GM18870 (cell line): ENCODE data around the gene TIMM8A.

Experiments used
- ATAC-seq: cut with Tn5 transposase; IDR thresholded peaks from one replicate; pipeline ENCODE4 v1.9.1; 2021; ENCODE audit warnings: moderate library complexity; ENCODE audit not compliant: unreplicated experiment

TIMM8A gene, protein sequence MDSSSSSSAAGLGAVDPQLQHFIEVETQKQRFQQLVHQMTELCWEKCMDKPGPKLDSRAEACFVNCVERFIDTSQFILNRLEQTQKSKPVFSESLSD

DNA sequence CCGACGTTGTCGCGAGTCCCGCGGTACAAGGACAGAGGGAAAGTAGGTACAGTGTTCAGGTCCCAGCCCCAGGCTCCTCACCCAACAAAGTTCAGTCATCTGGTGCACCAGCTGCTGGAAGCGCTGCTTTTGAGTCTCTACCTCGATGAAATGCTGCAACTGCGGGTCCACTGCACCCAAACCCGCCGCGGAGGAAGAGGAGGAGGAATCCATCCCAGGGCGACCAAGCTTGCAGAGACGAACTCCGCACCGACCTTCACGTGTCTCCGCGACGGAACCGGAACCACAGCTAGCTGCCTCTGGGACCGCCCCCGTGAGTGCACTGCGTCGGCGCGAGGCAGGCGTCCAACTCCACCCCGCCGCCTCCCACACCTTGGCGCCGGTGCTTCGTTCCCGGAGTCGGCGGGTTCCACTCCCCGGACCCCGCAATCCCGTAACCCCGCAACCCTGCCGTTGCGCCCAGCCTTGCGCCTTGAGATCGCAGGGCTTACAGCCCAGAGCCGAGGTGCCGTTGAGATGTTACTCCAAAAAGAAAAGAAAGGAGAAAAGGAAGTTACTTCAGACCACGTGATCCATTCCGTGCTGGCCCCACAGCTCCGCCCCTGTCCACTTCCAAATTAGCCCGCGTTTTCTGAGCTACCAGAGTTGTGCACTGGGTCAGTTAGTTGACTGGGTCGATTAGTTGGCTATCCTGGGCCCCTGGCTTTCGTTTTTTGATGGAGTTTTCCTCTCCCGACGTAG is at the start of gene TIMM8A:
Gene TIMM8A, minus strand, starts transcription at position 291 of the 741 bp plus-strand sequence. Its CDS starts 78 bp downstream, at position 213.
- peak; percentile 93 for ATAC-seq

DNA sequence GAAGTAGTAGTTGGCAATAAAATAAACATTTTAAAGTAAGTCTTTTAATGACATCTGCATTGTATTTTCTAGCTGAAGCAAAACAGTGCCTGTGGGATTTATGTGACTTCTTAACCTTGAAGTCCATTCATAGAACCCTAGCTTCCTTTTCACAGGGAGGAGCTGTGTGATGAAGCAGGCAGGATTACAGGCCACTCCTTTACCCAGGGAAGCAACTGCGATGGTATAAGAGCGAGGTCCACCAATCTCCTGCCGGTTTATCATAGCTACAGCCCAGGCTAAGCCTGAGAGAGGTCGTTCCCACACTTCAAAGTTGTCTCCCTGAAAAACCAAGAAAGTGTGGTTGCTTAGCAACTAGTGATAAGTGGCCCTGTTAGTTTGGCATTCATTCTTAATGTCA is 49.2 kb upstream of the TIMM8A start:
- no peak for ATAC-seq

DNA sequence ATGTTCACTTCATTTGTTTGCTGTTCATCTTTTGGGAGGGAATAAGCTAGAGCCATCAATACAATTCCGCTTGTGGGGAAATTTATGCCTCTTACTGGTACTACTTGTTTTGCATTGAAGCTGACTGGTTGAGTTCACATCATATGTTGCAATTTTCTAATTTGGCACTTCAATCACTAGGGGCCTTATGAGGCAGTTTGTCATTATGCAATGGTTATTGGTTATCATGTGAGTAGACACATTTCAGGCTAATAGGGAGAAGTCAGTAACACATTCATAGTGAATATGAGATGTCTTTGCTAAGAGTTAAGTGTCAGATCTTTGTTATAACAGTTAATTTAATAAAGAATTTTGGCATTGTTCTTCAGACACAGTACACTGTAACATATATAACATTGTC is 47.2 kb upstream of the TIMM8A start:
- ATAC-seq: no peak

DNA sequence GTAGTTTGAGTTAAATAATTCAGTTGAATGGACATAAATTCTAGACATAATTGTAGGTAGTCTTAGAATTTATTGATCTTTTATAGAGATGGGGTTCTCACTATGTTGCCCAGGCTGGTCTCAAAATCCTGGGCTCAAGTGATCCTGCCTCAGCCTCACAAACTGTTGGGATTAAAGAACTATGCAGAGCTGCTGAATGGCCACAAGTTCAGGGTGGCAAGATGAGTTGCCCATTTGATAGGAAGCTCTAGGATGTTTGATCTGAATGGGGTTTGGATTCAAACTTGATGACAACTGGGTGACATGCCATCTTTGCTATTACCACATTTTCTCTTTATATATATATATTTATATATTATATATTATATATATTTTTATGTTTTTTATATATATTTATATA is 45.8 kb upstream of the TIMM8A start:
- ATAC-seq: no peak

DNA sequence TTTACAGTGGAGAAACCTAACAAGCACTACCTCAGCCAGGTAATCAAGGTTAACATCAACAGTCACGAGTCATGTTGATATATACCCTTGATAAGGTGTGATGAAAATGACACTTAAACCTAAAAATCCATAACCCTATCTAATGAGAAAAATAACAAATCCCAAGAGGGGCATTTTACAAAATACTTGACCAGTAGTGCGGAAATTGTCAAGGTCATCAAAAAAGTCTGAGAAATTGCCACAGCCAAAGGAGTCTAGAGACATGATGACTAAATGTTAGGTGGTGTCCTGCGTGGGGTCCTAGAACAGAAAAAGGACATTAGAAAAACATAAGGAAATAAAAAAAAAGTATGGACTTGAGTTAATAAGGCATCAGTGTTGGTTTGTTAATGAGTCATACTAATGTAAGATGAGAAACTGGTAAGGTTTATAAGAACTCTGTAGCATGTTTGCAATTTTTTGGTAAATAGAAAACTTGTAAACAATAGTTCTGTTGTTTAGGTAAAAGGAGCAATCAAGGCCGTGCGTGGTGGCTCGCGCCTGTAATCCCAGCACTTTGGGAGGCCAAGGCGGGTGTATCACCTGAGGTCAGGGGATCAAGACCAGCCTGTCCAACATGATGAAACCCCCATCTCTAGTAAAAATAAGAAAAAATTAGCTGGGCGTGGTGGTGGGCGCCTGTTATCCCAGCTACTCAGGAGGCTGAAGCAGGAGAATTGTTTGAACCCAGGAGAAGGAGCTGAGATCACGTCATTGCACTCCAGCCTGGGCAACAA is 45.2 kb upstream of the TIMM8A start:
- no peak for ATAC-seq

DNA sequence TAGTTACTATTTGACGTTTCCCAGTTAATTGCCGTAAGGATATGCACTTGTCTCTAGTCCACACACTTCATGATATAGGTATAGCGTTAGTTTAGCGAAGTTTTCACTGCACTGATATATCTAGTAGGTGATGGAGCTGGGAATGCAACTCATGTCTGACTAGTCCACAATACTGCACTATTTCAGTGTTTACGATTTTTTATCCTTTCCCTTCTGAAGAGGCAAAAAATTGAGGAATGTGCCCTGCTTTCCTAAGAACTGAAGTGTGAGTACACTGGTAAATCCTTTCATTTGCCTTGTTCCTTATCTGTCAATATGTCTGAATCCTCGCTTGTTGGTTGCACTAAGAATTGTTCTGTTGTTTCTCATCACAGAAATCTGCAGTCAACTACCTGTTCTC is 43.3 kb upstream of the TIMM8A start:
- no peak for ATAC-seq

DNA sequence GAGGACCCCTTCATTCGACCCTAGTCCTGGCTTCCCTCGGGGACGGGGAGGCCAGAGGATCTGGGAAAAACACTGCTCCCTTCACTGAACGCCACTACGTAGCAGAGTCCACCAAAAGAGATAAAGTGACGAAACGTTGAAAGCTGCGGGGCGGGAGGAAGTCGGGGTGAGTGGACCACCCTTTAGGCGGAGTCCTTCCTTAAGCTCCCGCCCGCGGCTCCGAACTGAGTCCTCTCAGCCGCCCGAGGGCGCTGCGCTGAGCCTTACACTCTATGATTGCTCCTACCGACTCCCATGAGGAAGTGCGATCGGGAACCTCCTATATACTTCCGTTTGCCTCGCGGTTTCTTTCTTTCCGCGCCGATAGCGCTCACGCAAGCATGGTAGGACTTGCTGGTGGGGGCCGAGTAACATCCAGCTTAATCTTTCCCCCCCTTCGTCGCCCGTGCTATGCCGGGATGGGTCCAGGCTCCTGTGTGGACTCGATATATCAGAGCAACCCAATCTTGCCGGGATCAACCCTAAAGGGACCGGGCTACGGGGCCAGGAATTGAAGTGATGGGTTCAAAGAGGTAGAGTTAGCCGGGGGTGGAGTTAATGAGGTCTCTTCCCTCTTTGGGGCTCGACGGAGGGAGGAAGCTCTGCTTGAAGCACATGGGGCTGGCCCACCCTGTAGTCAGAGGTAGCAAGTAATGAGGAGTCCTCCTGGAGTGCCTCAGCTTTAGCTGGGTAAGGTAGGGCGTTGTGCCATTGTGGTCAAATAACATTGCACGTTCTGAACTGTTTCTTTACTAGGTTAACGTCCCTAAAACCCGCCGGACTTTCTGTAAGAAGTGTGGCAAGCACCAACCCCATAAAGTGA is 42.4 kb upstream of the TIMM8A start, which contains the start of gene RPL36A:
Gene RPL36A, plus strand, starts transcription at position 348 of the 862 bp plus-strand sequence. Its CDS starts 33 bp downstream, at position 381.
- peak; percentile 69 for ATAC-seq

DNA sequence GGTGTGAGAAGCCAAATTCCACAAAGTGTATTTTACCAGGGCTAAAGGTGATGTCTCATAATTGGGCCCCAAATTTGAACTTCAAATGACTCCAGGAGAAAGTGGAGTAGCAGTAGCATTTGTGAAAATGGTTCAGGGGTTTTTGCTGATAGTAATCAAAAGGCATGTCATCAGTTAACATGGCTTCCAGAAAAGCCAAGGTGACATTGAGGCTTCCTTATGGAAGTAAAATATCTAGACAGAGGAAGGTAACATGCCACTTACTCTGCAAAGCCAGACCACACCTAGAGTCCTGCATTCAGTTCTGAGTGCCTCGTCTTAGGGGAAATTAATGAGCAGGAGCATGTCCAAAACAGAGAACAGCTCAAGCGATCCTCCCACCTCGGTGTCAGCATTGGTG is 40.1 kb upstream of the TIMM8A start:
- ATAC-seq: no peak

DNA sequence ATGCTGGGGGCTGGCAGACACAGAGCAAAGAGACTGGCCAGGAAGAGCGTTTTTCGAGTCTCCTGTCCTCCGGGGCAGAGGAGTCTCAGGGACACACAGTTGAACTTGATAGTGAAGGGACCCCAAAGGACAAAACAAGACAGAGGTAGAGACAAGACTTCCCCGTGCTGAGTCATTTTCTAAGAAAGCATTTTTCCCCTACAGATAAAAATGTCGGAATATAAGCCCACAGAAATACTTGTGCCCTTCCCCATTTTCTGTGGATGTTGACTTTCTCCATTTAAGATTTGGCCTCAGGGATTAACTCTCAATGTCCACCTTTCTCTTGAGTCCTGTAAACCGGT is 38.0 kb upstream of the TIMM8A start:
- ATAC-seq: no peak

DNA sequence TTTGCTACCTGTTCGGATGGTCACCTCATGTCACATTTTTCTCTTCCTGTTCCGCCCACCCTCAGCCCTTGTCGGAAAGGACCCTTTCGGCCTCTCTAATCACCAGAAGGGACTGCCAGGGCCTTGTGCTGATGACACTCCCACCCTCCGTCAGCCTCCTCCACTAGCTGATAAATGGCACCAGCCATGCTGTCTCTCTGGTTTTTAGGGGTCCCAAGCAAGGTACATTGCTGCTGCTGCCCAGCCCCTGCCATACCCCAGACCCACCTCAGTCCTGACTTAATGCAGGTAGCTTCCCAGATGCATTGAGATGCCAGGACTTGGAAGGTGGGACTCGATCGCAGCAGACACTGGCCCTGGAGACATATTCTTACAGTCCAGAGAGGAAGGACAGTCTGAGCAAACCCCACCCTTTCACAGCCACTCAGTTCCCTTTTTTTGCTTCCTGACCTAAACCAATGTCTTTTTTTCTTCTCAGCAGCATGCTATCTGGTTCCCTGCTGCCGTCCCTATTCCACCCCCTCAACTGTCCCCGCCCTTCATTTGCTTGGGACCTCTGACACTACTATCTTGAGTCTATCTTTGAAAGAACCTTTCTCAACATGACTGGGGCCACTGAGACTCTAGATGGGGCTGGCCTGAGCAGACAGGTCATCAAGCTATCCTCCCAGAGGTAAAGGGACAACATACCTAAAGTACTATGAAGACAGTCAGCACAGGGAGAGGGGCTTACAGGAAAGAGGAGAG is 37.4 kb upstream of the TIMM8A start, which contains the start of gene BTK:
Gene BTK, minus strand, starts transcription at position 397 of the 747 bp plus-strand sequence. CDS start 10,907 bp downstream, outside the sequence.
- peak; percentile 71 for ATAC-seq

DNA sequence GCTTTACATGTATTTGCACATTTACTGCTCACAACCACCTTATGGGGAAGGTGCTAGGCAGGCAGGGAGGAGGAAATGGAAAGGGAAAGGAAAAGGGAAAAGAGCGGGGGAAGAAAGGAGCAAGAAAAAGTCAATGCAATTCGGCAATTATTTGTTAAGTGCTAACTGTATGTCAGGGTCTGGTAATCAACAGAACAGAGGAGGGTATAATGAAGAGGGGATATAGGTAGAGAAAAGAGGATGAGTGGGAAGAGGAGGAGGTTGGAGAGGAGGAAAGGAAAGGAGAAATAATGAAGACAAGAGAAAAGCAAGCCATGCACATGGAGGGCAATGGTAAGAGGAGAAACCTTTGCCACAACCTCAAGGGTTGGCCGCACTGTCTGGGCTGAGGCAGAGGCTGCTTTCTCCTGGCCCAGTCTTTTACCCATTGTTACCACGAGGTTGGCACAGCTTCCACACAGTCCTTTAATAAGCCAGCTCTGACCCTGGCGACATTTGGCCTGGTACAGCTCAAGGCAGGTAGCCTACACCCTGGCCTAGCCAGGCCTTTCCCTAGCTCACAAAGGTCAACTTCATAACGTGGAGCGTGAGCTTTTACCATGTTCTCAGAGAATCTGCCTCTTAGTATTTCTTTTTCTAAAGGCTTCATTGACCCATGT is 36.6 kb upstream of the TIMM8A start:
- ATAC-seq: no peak

DNA sequence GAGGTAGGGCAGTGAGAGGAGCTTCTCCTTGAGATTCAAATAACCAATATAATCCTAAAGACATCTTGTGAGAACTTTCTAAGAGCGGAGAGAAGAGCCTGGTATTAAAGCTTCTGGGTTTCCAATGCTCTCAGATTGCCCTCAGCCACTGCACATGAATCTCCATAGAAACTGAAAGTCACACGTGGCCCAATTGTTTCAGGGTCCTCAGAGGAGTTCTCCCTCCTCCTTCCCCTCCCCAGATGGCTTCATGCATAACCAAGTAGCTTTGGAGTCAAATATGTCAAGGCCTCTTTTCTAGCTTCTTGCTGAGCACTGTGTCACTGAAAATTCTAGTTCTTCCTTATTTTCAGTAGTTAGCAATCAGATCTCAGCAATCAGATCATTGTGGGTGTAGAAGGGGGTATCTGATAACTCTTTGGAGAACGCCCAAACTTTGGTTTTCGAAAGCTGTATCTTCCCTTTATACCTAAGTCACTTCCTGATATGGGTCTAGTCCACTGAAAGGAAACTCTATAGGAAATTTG is 35.2 kb upstream of the TIMM8A start:
- ATAC-seq: peak; percentile 75

DNA sequence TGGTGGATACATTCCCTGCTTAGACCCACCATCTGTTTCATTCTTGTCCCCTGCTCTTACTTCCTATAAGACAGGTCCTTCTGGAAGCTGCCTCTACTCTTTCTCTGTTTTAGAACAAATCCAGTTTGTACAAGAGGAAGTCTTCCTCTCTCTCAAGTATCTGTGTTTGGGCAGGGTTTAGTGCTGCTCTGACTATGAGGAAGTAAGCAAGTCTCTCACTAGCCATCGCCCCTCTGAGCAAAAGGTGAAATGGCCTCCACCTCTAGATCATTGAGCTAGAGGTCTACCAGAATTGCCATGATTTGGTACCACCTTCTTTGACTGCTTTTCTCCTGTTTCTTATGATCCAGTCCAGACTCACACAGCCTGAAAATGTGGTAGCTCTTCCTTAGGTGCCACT is 29.0 kb upstream of the TIMM8A start:
- no peak for ATAC-seq

DNA sequence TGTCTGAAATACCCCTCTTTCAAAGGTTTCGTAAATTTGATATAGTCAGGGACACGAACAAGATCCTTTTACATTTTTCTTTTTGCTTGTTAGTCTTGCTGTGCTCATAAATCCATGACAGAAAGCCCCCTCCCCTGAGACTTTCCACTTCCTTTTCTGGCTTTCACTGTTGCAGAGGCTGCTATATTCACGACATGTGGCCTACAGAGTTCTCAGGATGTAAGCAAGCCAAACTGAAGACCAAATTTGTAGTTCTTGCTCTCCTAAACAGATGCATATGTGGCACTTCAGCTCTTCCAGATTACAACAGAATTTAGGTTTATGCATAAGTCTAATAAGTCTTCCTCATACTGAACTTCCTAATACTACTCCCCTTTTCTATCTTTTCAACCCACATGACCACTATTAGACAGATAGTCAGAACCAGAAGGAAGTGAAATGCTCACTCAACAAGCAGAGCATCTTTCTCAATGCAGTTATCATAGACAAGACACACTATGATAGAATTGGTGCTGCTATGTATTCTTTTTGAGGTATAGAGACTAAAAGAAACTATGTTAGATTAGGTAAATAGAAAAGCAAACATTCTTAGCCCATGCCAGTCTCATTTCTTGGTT is 22.5 kb upstream of the TIMM8A start:
- peak; percentile 61 for ATAC-seq

DNA sequence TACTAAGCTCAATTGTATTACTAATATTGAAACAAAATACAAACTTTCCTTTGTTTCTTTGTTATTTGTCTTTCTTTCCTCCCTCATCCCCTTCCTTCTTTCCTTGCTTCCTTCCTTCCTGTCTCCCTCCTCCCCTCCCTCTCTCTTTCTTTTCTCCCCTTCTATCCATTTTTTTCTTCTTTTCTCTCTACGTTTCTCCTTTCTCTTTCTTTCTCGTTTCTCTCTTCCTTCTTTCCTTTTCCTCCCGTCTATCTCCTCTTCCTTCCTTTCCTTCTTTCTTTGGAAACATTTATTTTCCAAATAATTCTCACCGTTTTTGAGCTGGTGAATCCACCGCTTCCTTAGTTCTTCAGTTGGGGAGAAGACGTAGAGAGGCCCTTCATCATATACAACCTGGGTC is 21.1 kb upstream of the TIMM8A start:
- no peak for ATAC-seq

DNA sequence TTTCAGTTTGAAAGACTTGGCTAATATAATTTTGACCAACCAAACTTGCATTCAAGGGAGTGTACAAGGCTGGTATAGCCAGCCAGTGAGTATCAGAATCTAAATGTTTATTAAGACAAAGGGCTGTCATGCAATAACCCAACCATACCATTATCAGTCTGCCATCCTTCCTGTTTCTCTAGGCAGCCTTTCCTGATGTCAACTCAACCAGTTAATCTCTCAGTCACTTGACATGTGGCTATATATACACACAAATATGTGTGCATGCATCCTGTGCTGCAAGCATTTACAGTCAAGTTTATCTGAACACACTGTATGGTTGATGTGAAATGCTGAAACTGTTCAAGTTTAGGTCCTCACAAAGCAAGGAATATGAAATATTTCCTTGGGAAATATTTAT is 20.3 kb upstream of the TIMM8A start:
- ATAC-seq: no peak

DNA sequence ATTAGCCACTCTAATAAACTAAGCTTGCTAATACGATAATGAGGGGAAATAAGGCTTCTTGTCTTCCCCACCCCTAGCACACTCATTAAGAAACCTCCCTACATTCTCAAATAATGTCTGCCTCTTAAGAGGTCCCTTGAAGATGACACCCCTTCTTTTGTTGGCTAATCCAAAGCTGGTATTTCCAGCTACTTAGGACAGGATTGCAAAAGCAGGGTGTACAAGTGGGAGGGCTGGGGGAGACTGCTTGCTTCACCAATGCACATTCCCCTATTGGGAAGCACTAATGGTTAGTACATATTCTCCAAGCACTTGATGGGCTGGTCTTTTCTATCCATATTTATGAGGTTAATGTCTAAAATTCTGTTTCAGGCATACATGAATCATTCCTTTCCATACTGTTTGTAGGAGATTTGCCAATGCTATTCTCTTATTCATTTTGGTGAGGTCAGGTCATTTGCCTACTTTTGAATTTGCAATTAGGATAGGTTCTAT is 16.8 kb upstream of the TIMM8A start:
- no peak for ATAC-seq

DNA sequence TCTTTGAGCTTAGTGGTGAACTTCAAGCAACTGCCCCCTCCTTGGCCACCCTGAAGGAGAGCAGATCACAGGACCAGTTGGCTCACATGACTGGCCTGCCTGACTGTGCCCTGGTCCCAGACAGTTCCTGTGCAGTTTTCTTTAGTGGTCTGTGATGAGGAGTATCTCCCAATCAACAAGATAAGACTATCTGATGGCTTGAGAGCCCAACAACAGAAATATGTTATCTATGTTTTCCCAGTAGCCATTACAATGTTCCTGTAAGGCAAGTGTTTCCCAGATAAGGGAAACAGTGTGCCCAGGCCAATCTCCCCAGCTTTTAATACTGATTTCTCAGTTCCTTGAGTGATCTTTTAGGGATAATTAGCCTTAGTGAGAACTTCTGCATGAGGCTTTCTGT is 14.2 kb upstream of the TIMM8A start:
- ATAC-seq: no peak

DNA sequence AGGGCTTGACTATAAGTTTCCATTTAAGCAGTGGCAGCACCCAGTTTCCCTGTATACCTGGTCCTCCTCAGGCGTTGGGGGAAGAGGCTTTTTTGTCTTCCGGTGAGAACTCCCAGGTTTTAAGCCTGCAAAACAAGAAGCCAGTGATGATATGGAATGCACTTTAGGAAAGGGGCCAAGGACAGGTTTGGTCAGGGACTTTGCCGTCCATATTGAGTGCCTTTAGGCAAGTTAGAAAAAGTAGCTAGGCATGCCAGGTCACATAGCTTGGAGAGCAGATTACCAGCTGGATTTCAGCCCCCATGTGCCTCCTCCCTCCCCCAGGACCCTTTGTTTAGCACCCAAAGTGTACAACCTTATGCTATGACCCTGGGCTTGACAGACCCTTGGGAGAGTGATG is 13.6 kb upstream of the TIMM8A start:
- no peak for ATAC-seq
